Adrenal gland (tissue), 19 donors: Measurements from ENCODE around the gene KEAP1. TPM values are rescaled to one million over a fixed set of nuclear protein-coding genes. Genes with fewer than 3 reads are reported as not detected.
"Not testable (repeated sequence)": the region's sequence is repeated elsewhere in the genome, so short reads cannot be mapped to it uniquely, and the experiment has no call there.

Experiments used
- DNase-seq, 7 donors: peaks; one replicate each; pipeline ENCODE4 v3.0.0-alpha.2; 2019 to 2020
- H3K27ac ChIP-seq, 5 donors: fragments of 200-600 bp; sonication (generic) in 4 of 5; 1 replicate in 3 of 5; 2 replicates in 2 of 5; pipeline versions ENCODE4 v1.5.1 to v1.8.0; 2016 to 2020; ENCODE audit warnings: mild to moderate bottlenecking in 1 of 5
- H3K27me3 ChIP-seq: fragments of 200-600 bp; 2 replicates; pipeline ENCODE4 v1.8.0; 2021
- H3K36me3 ChIP-seq, 2 donors: fragments of 200-600 bp; replicated peaks in 1 of 2; 1 replicate in 1 of 2; 2 replicates in 1 of 2; pipeline versions ENCODE4 v1.5.1 to v1.8.0; 2018 to 2022
- H3K4me1 ChIP-seq, 2 donors: fragments of 200-600 bp; replicated peaks in 1 of 2; 1 replicate in 1 of 2; 2 replicates in 1 of 2; pipeline versions ENCODE4 v1.5.1 to v1.8.0; 2018 to 2021
- H3K4me3 ChIP-seq, 4 donors: fragments of 200-600 bp; sonication (generic) in 3 of 4; one replicate each; pipeline ENCODE4 v1.5.1; 2016 to 2018
- H3K9me3 ChIP-seq, 3 donors: fragments of 200-600 bp; sonication (generic) in 1 of 3; replicated peaks in 1 of 3; 1 replicate in 2 of 3; 2 replicates in 1 of 3; pipeline versions ENCODE4 v1.5.1 to v1.8.0; 2016 to 2021
- POLR2A ChIP-seq, 2 donors: fragments of 450-650 bp; IDR thresholded peaks; one replicate each; pipeline ENCODE4 v1.6.1; 2017; ENCODE audit warnings: antibody characterized with exemption in 2 of 2, mild to moderate bottlenecking in 2 of 2, moderate library complexity in 1 of 2
- WGBS, 4 donors: extraction: QIAGEN DNeasy Blood & Tissue Kit in 2 of 4; methylation state at CpG; one replicate each; pipeline versions ENCODE4 v1.1.5 to v1.1.7; 2013 to 2017; 5-methylcytosine and 5-hydroxymethylcytosine counted together
- intact Hi-C, 2 donors: fragments of 100-400 bp; cut with DNase I; formaldehyde crosslinking; loops; one replicate each; pipeline versions ENCODE4 v1.14.1 to v1.15.0; 2022 to 2023
- long read RNA-seq, 10 donors: library from polyadenylated mRNA in 3 of 10; unstranded in 2 of 10; stranded (forward) in 1 of 10; transcript quantifications; one replicate each; pipeline ENCODE4 v2.0.0 and lab custom pipeline, GENCODE V29; 2021 to 2026
- polyA plus RNA-seq, 3 donors: library from polyadenylated mRNA; stranded (reverse); fragments of 200-250 nt in 2 of 3; fragments of 350-450 nt in 1 of 3; fragmentation: Illumina TruSeq in 1 of 3; extraction: RNeasy Lipid Tissue Mini Kit (QIAGEN cat#74804) in 1 of 3; gene quantifications; one replicate each; pipeline ENCODE4 v1.2.3, GENCODE V29; 2013 to 2014
- total RNA-seq, 9 donors: library from RNA; depleted of rRNA in 4 of 9; stranded (reverse); fragments of >200 nt in 4 of 9; fragments of 120-200 nt in 1 of 9; fragmentation: NEBNext Ultra II Directional in 1 of 9; extraction: Animal tissue kit (Norgen Biotek cat#: 25700) in 1 of 9; gene quantifications; one replicate each; pipeline versions ENCODE4 v1.1.0 to v1.2.4, GENCODE V29; 2013 to 2023
- TF ChIP-seq, protein P1 (sequence below), 6 experiments: fragments of 450-650 bp in 4 of 6; fragments of 200-600 bp in 2 of 6; sonication (generic) in 1 of 6; IDR thresholded peaks; 1 replicate in 5 of 6; 2 replicates in 1 of 6; pipeline versions ENCODE4 v1.5.1 to v1.8.0; 2016 to 2021; ENCODE audit warnings: antibody characterized with exemption in 6 of 6, mild to moderate bottlenecking in 2 of 6, moderate library complexity in 1 of 6
- donor health status: healthy with polysubstance abuse.
- donor health status: Bipolar disorder and iron deficiency.
- donor health status: DM: yes; HTN: yes; CAD: no.
- donor health status: DM: no; HTN: no; CAD: no.
- donor health status: DM: no; HTN: no; CAD: no.
- donor health status: DM: yes; HTN: yes; CAD: no.

The KEAP1 gene
- total RNA-seq (100 to 1,000 TPM in 1 of 9 donors, 10 to 100 TPM in 8; 71.1 to 106 (median 75.4) TPM), polyA plus RNA-seq (100 to 1,000 TPM in 1 of 3 donors, 10 to 100 TPM in 2; 71.0 to 101 (median 97.3) TPM)
- long read RNA-seq, donor 1, transcript KEAP1-205 (2 exons, 451 nt), result major isoform, 7 of 23 reads
- long read RNA-seq, donor 1, transcript KEAP1-202 (6 exons, 2,648 nt), result major isoform, 7 of 23 reads
- long read RNA-seq, donor 1, partial matches to known transcripts, result 9 of 23 reads
- long read RNA-seq, donor 1, other reads (novel, unspliced or antisense), result 0 of 23 reads
- long read RNA-seq, donor 2, transcript KEAP1-205 (2 exons, 451 nt), result major isoform, 9 of 105 reads
- long read RNA-seq, donor 2, transcript KEAP1-202 (6 exons, 2,648 nt), result minor isoform, 6 of 105 reads
- long read RNA-seq, donor 2, partial matches to known transcripts, result 59 of 105 reads
- long read RNA-seq, donor 2, other reads (novel, unspliced or antisense), result 31 of 105 reads
- long read RNA-seq, donor 3, transcript KEAP1-202 (6 exons, 2,648 nt), result major isoform, 7 of 30 reads
- long read RNA-seq, donor 3, partial matches to known transcripts, result 19 of 30 reads
- long read RNA-seq, donor 3, other reads (novel, unspliced or antisense), result 0 of 30 reads
- long read RNA-seq, donor 4, transcript KEAP1-201 (6 exons, 2,955 nt), result minor isoform, 7 of 67 reads
- long read RNA-seq, donor 4, transcript KEAP1-202 (6 exons, 2,648 nt), result major isoform, 41 of 67 reads
- long read RNA-seq, donor 4, partial matches to known transcripts, result 13 of 67 reads
- long read RNA-seq, donor 4, other reads (novel, unspliced or antisense), result 6 of 67 reads
- long read RNA-seq, donor 5, transcript KEAP1-202 (6 exons, 2,648 nt), result major isoform, 166 of 258 reads
- long read RNA-seq, donor 5, transcript KEAP1-201 (6 exons, 2,955 nt), result minor isoform, 32 of 258 reads
- long read RNA-seq, donor 5, partial matches to known transcripts, result 37 of 258 reads
- long read RNA-seq, donor 5, other reads (novel, unspliced or antisense), result 22 of 258 reads
- long read RNA-seq, donor 6, transcript KEAP1-202 (6 exons, 2,648 nt), result major isoform, 26 of 39 reads
- long read RNA-seq, donor 6, partial matches to known transcripts, result 6 of 39 reads
- long read RNA-seq, donor 6, other reads (novel, unspliced or antisense), result 3 of 39 reads
- long read RNA-seq, donor 7, transcript KEAP1-205 (2 exons, 451 nt), result major isoform, 6 of 17 reads
- long read RNA-seq, donor 7, partial matches to known transcripts, result 7 of 17 reads
- long read RNA-seq, donor 7, other reads (novel, unspliced or antisense), result 0 of 17 reads
- long read RNA-seq, donor 8, transcript KEAP1-205 (2 exons, 451 nt), result major isoform, 19 of 57 reads
- long read RNA-seq, donor 8, transcript KEAP1-202 (6 exons, 2,648 nt), result minor isoform, 8 of 57 reads
- long read RNA-seq, donor 8, partial matches to known transcripts, result 27 of 57 reads
- long read RNA-seq, donor 8, other reads (novel, unspliced or antisense), result 0 of 57 reads
- long read RNA-seq, donor 9, transcript KEAP1-202 (6 exons, 2,648 nt), result major isoform, 5 of 31 reads
- long read RNA-seq, donor 9, partial matches to known transcripts, result 21 of 31 reads
- long read RNA-seq, donor 9, other reads (novel, unspliced or antisense), result 0 of 31 reads
- long read RNA-seq, donor 10, transcript KEAP1-202 (6 exons, 2,648 nt), result minor isoform, 6 of 38 reads
- long read RNA-seq, donor 10, transcript KEAP1-205 (2 exons, 451 nt), result major isoform, 17 of 38 reads
- long read RNA-seq, donor 10, partial matches to known transcripts, result 15 of 38 reads
- long read RNA-seq, donor 10, other reads (novel, unspliced or antisense), result 0 of 38 reads

DNA sequence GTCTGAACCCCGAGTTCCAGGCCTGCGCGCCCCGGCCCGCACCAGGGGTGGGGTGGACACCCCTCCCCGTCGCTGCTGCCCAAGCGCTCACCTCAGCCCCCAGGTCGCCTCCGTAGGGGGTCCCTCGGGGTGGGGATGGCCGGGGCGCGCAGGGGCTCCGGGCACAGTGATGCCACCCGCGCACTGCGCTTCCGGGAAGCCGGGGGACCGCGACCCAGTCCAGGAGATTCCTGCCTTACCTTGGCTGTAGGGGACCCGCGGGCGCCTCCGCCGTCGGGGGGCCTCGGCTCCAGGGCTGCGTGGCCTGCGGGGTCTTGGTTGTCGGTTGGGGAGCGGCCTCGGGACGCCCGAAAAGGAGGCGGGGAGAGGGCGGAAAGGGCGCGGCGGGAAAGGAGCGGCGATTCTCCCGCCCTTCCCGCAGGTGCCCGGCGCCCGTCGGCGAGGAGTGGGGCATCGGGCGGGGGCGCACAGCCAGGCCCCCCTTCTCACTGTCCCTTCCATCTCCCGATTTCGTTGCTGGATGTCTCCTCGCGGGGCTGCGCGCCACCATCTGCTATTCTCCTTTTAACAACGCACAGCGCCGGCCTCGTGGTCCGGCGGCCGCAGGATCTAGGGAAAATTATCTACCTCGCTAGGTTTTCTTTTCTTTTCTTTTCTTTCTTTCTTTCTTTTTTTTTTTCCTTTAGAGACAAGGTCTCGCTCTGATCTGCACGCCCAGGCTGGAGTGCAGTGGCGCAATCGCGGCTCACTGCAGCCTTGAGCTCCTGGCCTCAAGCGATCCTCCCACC lies at the start of gene KEAP1:
Gene KEAP1 (minus strand): TSS at position 355 of the 788 bp plus-strand sequence. CDS start 3,323 bp downstream, outside the sequence.
- Histone ChIP-seq H3K27ac (peak within 1 kb of the TSS; percentile 65 to 98 (median 95)), H3K4me3 (peak within 1 kb of the TSS; percentile 46 to 95 (median 81)), H3K9me3 (no peaks in the 10 kb centered on the region), H3K27me3 (no peaks in the 10 kb centered on the region), H3K4me1 (peaks cover 10 to 35% of the 10 kb centered on the region in 2 donors), H3K36me3 (peaks cover 0 to 18% of the 10 kb centered on the region in 2 donors)
- peak in 5 of 7 donors; percentile 38 to 60 (median 51) for DNase-seq
- intact Hi-C loops, result loop anchor here (5.0 to 10.0 kb wide), 2 partner anchors 64 to 72 kb away; partner anchors contain the start of genes CDKN2D (in 1 of the 2) and KRI1 (in 1 of the 2)
- 1 to 7% (median 4%) methylated on average over 35 to 72 of the region's 73 CpGs for WGBS, 4 donors
- TF ChIP-seq, protein P1, sequence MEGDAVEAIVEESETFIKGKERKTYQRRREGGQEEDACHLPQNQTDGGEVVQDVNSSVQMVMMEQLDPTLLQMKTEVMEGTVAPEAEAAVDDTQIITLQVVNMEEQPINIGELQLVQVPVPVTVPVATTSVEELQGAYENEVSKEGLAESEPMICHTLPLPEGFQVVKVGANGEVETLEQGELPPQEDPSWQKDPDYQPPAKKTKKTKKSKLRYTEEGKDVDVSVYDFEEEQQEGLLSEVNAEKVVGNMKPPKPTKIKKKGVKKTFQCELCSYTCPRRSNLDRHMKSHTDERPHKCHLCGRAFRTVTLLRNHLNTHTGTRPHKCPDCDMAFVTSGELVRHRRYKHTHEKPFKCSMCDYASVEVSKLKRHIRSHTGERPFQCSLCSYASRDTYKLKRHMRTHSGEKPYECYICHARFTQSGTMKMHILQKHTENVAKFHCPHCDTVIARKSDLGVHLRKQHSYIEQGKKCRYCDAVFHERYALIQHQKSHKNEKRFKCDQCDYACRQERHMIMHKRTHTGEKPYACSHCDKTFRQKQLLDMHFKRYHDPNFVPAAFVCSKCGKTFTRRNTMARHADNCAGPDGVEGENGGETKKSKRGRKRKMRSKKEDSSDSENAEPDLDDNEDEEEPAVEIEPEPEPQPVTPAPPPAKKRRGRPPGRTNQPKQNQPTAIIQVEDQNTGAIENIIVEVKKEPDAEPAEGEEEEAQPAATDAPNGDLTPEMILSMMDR (IDR thresholded peaks at IDR 0.05), result no peak
- TF ChIP-seq POLR2A (IDR thresholded peaks at IDR 0.05), result no peak

DNA sequence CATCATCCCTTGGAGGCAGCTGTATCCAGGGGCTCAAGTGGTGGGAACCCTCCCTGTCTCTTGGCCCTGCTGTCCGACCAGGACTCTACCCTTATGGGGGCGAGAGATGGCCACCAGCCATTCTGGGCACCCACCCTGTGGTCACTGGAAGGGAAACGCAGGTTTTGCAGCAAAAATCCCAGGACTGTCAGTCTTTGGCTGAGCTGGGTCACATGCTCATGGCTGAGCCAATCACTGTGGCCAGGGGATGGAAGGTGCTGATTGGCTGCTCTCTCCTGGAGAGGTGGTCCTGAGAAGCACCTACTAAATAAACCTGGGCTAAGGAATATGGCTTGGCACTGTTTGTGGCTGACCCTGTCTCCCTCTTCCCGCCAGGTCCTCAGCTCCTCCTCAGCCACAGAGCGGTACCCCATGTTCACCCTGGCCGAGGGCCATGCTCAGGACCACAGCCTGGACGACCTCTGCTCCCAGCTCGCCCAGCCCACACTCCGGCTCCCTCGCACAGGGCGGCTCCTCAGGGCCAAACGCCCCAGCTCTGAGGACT lies 49.4 kb upstream of the KEAP1 start:
- H3K27me3 ChIP-seq, result no peaks in the 10 kb centered on the region
- H3K36me3 ChIP-seq, result peaks cover 0 to 87% of the 10 kb centered on the region in 2 donors
- no peaks in the 10 kb centered on the region for H3K4me1 ChIP-seq
- no peak for TF ChIP-seq POLR2A (IDR thresholded peaks at IDR 0.05)
- TF ChIP-seq, protein P1 (IDR thresholded peaks at IDR 0.05), result no peak
- 74 to 85% (median 83%) methylated on average over 5 to 12 of the region's 12 CpGs for WGBS, 4 donors
- intact Hi-C loops, result no loop called here
- no peak overlapping the region for H3K4me3 ChIP-seq
- no peaks in the 10 kb centered on the region for H3K9me3 ChIP-seq
- H3K27ac ChIP-seq, result no peak overlapping the region
- DNase-seq, result no peak

DNA sequence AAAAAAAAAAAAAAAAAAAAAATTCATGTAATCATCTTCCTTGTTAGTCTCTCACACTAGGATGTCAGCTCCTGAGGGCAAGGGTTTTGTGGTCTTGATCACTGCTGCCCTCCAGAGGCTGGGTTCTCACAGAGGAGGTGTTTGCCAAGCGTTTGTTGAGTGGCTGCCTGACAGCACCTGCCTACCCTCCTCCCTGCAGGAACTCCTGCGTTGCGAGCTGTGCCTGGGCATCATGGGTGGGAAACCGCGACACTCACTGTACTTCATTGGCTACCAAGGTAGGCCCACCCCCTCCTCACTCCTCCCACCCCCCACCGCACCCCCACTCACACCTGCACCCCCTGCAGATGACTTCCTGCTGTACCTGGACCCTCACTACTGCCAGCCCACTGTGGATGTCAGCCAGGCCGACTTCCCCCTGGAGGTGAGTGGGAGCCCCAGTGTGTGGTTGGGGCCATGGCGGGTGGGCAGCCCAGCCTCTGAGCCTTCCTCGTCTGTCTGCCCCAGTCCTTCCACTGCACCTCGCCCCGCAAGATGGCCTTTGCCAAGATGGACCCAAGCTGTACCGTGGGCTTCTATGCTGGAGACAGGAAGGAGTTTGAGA lies 48.6 kb upstream of the KEAP1 start:
- no peaks in the 10 kb centered on the region for H3K9me3 ChIP-seq
- no peak for DNase-seq
- intact Hi-C loops, result no loop called here

DNA sequence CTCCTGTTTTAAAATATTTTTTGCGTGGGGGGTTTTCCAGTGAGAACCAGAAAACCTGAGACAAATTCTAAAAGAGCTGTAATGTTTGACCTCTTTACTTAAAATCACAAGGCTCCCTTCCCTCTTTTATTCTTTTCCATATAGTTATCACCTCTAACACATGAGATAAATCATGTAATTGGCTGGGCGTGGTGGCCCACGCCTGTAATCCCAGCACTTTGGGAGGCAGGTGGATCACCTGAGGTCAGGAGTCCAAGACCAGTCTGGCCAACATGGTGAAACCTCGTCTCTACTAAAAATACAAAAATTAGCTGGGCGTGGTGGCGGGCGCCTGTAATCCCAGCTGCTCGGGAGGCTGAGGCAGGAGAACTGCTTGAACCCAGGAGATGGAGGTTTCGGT lies 47.9 kb upstream of the KEAP1 start:
- 84 to 96% (median 94%) methylated on average over 9 of the region's 9 CpGs for WGBS, 4 donors
- H3K36me3 ChIP-seq, result peaks cover 0 to 82% of the 10 kb centered on the region in 2 donors
- H3K27ac ChIP-seq, H3K27me3 ChIP-seq, intact Hi-C loops, H3K4me3 ChIP-seq, H3K9me3 ChIP-seq, H3K4me1 ChIP-seq, DNase-seq: not testable (repeated sequence)

More for the DNA sequence above, 48.6 kb upstream of the KEAP1 start:
- Histone ChIP-seq H3K36me3 (peaks cover 0 to 87% of the 10 kb centered on the region in 2 donors), H3K4me1 (no peaks in the 10 kb centered on the region), H3K27ac (no peak overlapping the region), H3K4me3 (no peak overlapping the region), H3K27me3 (no peaks in the 10 kb centered on the region)
- 87 to 98% (median 92%) methylated on average over 9 to 12 of the region's 12 CpGs for WGBS, 4 donors
- TF ChIP-seq, protein P1 (IDR thresholded peaks at IDR 0.05), result peak in 1 of 6 experiments; percentile 21
- TF ChIP-seq POLR2A (IDR thresholded peaks at IDR 0.05), result no peak
